KBM-7 (cell line): ENCODE data around the gene PRLH.

ENCODE experiments used
- DNase-seq: peaks from one replicate; pipeline ENCODE4 v3.0.0-alpha.2; 2015
- in situ Hi-C: fragments of 300-500 bp; cut with MboI; formaldehyde crosslinking; loops from 2 replicates; pipeline ENCODE4 v1.14.3; 2020; ENCODE audit warnings: low sequenced_read_pairs, low pct_unique_long_range_greater_than_20kb, mixed read lengths

PRLH gene

DNA sequence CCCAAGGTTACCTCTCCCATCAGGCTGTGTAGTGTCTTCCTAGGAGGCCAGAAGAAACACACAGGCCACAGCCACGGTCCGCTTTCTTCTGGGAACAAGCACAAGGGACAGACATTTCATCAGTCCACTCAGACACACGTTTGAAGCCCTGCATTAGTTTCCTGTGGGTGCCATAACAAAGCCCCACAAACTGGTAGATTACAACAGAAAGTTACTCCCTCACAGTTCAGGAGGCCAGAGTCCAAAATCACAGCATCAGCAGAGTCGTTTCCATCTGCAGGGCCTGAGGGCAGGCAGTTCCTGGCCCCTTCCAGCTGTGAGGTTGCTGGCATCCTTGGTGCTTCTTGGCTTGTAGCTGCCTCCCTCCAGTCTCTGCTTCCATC is 8.8 kb upstream of the PRLH start:
- in situ Hi-C loops: no loop called here
- no peak for DNase-seq

DNA sequence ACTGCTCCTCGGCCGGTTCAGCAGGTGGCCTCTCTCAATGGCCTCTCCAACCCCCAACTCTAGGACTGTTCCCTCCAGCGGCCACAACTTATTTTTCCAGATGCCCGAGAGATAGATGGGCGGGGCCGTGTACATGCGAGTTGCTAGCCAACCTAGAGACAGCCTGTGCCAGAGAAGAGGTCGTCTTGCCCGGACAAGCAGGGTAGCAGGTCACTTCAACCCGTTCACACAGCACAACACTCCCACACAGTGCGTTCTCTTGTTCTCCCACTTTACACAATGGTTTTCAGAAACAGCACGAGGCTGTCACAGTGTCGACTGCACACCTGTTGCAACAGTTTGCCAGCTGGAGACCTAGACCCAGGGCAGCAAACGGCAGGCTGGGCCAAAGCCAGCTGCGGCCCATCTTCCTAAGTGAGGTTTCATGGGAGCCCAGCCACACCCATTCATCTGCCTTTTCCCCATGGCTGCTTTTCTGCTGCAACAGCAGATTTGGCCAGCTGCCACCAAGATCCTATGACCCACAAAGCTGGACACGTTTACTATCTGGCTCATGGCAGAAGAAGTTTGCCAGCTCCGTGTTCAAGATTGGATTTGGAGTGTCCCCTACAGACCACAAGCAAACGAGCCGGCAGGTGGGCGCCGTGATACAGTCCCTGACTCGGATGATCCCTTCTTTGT is 7.3 kb upstream of the PRLH start:
- no peak for DNase-seq
- in situ Hi-C loops: no loop called here

DNA sequence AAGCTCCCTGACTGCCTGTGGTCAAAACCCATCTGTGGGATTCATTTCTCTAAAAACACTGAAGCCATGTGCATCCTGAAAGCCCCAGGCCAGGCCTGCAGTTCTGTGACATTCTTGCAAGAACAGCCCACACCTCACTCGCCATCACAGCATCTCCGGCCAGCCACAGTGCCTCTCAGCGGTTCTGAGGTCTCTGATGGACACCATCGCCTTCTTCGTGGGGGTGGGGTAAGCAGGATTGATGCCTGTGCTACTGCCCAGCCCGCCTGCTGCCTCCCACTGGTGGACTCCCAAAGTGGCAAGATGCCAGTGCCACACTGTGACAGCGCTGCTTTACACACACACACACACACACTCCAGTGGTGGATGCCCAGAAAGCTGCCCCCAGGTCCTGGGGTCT is 5.2 kb upstream of the PRLH start:
- DNase-seq: no peak
- in situ Hi-C loops: no loop called here

DNA sequence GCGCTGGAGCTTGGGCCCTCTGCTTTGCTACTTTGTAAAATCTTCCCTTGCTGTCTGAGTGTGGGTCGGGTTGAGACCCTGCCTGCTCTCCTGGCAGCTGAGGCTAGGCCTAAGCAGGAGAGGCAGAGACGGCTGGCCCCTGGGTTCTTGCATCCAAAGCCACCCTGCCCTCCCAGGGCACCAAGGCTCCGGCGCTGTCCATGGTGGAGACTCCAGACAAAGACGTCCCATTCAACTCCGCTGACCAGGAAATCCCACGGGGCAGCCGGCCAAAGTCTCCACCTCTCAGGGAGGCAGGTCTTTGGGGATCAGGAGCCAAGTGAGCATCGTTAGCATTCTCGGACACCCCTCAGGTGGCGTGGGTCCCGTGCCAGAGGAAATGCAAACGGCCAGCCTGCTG is 2.6 kb upstream of the PRLH start:
- in situ Hi-C loops: no loop called here

GRCh38 chr2:237564526-237565131 is 1.7 kb upstream of the PRLH start:
- in situ Hi-C loops: no loop called here
- no peak for DNase-seq

More for the DNA sequence above, 2.6 kb upstream of the PRLH start:
- no peak for DNase-seq

DNA sequence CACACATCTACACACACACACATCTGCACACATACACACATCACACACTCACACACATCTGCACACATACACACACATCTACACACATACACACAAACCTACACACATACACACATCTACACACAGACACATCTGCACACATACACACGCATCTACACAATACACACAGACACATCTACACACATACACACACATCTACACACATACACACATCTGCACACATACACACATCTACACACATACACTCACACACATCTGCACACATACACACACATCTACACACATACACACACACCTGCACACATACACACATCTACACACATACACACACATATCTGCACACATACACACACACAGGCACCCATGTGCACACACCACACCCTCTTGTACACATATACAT is 400 bp upstream of the PRLH start:
- DNase-seq: no peak
- in situ Hi-C loops: no loop called here

DNA sequence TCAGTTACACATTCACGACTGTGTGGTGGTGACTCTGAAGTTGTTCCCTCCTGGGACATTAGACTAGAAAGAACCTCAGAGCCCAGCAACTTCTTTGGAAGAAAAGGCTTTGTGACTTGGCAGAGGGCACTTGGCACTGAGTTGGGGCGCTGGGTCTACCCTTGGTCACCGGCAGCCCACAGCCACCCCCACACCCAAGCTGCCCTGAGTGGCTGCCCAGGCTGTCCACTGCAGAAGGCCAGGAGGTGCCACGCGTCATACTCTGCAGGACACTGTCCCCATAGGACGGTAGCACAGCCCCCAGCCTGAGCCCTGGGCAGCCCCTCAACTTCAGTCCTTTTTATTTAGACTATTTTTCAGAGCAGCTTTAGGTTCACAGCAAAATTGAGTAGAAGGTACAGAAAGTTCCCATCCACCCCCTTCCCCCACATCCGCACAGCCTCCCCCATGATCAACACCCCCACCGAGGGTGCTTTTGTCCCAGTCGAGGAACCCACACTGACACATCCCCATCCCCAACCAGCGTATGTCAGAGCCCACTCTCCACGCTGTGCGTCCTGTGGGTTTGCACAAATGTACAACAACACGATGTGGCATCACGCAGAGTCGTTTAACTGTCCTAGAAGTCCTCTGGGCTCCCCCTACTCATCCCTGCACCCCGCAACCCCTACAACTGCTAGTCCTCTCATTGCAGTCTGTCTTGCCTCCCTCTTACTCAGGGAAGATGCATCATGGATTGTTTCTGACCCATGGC is 1.1 kb downstream of the PRLH start:
- in situ Hi-C loops: no loop called here
- DNase-seq: no peak

- DNase-seq: no peak
- in situ Hi-C loops: no loop called here
Observed at GRCh38 chr2:237568121-237568660, 1.8 kb downstream of the PRLH start.

GRCh38 chr2:237569041-237569440 is 2.7 kb downstream of the PRLH start:
- in situ Hi-C loops: no loop called here
- DNase-seq: no peak

DNA sequence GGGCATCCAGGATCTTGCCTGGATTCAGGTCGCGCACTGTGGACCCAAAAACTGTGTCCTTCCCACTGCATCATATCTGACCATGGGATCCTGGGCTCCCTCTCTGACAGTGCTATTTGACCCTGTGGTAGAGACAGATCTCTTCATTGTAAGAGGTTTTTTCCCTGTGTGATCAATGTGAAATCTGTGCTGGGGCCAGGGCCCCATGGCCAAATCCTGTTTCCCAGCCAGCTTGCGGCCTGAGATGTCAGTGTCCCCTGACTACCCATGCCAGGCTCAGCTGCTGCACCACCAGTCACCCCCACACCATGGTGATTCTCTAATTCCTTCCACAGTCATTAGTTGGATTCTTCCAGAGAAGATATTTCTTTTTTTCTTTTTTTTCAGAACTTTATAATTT is 3.5 kb downstream of the PRLH start:
- in situ Hi-C loops: no loop called here
- DNase-seq: no peak

DNA sequence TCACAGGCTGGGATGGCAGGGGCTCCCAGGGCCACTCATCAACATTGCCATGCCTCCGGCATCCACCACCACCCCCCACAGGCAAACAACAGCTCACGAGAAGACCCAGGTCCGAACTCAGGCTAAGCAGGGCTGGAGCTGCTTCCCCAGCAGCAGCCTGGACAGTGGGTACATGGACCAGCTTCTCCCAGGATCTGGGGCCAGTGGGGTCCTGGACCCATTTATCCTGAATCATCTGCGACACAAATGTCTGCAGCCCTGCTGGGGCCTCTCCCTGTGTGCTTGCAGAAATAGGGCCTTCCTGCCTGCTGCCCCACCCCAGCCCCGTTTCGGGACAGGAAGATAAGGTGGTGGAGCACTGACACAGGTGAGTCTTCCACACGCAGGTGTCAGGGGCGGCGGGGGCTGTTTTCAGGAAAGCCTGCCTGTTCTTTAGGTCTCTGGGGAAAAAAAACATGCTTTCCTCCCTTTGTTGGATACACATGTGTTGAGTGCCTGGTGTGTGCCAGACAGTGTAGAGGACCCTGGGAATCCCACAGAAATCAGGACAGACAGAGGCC is 4.5 kb downstream of the PRLH start:
- DNase-seq: no peak
- in situ Hi-C loops: no loop called here

- no peak for DNase-seq
- in situ Hi-C loops: no loop called here
Observed at GRCh38 chr2:237571551-237571950, 5.2 kb downstream of the PRLH start.

- DNase-seq: peak; percentile 88
- in situ Hi-C loops: no loop called here
Observed at GRCh38 chr2:237572021-237572741, 5.8 kb downstream of the PRLH start.

DNA sequence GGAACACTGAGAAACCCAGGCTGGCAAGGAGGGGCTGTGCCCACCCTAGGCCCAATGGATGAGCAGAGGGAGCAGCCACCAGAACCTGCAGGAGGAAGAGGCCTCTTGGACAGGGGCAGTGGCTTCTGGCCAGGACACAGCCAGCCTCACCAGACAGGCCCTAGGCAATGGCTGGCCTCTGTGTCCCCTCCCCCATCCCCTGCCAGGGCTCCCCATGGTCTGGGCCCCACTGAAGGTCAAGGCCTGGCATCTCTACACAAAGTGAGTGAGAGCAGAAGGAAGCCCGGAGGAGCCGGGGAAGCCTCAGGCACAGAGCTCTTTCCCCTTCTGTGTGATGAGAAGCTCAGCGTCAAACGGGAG is 6.3 kb downstream of the PRLH start:
- DNase-seq: no peak
- in situ Hi-C loops: no loop called here

GRCh38 chr2:237573721-237574415 is 7.5 kb downstream of the PRLH start:
- in situ Hi-C loops: no loop called here
- no peak for DNase-seq

GRCh38 chr2:237574467-237574866 is 8.1 kb downstream of the PRLH start:
- no peak for DNase-seq
- in situ Hi-C loops: no loop called here

DNA sequence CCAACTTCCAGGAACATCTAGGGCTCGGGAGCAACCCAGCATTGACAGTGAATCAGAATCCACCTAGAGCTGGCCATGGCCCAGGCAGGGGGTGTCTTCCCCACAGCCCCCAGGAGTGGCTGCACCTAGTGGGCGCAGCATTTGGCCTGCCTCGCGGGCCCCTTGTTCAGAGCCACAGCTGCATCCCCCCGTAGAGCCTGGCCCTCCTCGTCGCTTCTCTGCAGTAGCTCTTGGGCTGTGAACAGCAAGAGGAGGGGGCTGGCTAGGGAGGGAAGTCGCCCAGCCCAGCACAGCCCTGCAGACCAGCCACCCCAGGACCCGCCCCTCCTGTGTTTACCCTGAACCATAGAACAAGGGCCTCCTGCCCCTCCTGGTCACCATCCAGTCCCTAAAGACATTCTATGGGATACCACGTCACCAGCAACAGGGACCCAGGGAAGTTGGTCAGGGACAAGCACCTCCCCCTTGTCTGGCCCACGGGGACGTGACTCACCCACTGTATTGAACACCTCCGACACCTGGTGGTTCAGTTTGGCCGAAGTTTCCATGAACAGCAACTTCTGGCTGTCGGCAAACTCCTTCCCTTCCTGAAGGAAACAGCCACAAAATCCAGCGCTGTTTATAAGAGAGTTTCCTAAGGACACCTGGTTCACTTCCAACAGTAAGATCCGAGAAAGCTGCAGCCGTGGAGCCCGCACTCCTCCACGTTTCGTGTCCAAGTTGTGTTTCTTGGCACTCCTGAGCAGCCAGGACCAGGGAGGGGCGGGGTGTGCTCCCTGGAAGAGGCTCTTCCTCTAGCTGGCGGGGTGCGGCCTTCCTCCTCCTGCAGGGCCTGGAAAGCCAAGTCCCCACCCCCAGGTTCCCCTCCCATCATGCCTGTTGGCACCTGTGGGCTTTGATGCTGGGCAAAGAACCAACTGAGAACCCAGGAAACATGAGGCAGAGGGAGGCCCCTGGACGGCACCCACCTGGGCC is 8.8 kb downstream of the PRLH start:
- DNase-seq: no peak
- in situ Hi-C loops: no loop called here
